PC-9 (cell line): ENCODE results near the gene CACNA2D1.

Experiments used
- CTCF ChIP-seq: fragments of 200-600 bp; sonication (generic); conservative IDR thresholded peaks from 2 replicates; pipeline ENCODE4 v1.6.1; 2017; ENCODE audit warnings: mixed run types, antibody characterized with exemption, mild to moderate bottlenecking, moderate library complexity
- EZH2 ChIP-seq: fragments of 200-600 bp; sonication (generic); IDR thresholded peaks from 2 replicates; pipeline ENCODE4 v1.8.0; 2017; ENCODE audit warnings: antibody characterized with exemption, low read depth

GRCh38 chr7:82166260-82167015 lies 277.1 kb downstream of the CACNA2D1 start:
- TF ChIP-seq CTCF: no peak
- TF ChIP-seq EZH2: no peak
